DOHH2 (cell line): ENCODE data around the gene PCDH9.

Source experiments
- CTCF ChIP-seq: fragments of 200-600 bp; sonication (generic); IDR thresholded peaks from one replicate; pipeline ENCODE4 v1.5.1; 2014; ENCODE audit warnings: antibody characterized with exemption, mild to moderate bottlenecking, low read depth, low read length; ENCODE audit not compliant: poor library complexity, severe bottlenecking
- EZH2phosphoT487 ChIP-seq: fragments of 200-600 bp; sonication (generic); IDR thresholded peaks from 2 replicates; pipeline ENCODE4 v1.6.1; 2017; ENCODE audit warnings: borderline replicate concordance, mild to moderate bottlenecking, antibody characterized with exemption, low read length, moderate library complexity, mixed read lengths

GRCh38 chr13:66560189-66560588 lies 669.9 kb downstream of the PCDH9 start:
- no peak for TF ChIP-seq CTCF
- no peak for TF ChIP-seq EZH2phosphoT487
